ENCODE results near the gene KDM1A.

KDM1A gene

GRCh38 chr1:23091545-23091944 lies 72.3 kb downstream of the KDM1A start:
- TF ChIP-seq, protein P1, sequence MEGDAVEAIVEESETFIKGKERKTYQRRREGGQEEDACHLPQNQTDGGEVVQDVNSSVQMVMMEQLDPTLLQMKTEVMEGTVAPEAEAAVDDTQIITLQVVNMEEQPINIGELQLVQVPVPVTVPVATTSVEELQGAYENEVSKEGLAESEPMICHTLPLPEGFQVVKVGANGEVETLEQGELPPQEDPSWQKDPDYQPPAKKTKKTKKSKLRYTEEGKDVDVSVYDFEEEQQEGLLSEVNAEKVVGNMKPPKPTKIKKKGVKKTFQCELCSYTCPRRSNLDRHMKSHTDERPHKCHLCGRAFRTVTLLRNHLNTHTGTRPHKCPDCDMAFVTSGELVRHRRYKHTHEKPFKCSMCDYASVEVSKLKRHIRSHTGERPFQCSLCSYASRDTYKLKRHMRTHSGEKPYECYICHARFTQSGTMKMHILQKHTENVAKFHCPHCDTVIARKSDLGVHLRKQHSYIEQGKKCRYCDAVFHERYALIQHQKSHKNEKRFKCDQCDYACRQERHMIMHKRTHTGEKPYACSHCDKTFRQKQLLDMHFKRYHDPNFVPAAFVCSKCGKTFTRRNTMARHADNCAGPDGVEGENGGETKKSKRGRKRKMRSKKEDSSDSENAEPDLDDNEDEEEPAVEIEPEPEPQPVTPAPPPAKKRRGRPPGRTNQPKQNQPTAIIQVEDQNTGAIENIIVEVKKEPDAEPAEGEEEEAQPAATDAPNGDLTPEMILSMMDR (IDR thresholded peaks at IDR 0.05; ENCODE audit: low read length): no peak
- TF ChIP-seq EZH2 (optimal IDR thresholded peaks at IDR 0.05; ENCODE audit: low read depth, low read length): no peak
- TF ChIP-seq EZH2phosphoT487 (IDR thresholded peaks at IDR 0.05; ENCODE audit: low read length): no peak
- Histone ChIP-seq H3F3A (ENCODE audit: insufficient read depth, low read length) (no peaks in the 10 kb centered on the region), H3K9ac (ENCODE audit: low read length) (no peak overlapping the region), H3K9me2 (replicated peaks; ENCODE audit: insufficient read depth, low read length) (no peaks in the 10 kb centered on the region), H4K20me1 (ENCODE audit: insufficient read depth, low read length) (no peaks in the 10 kb centered on the region), H2AFZ (ENCODE audit: low read length) (no peak overlapping the region), H3K9me3 (replicated peaks; ENCODE audit: insufficient read depth, low read length) (no peaks in the 10 kb centered on the region), H3K27me3 (replicated peaks; ENCODE audit: insufficient read depth, low read length) (no peaks in the 10 kb centered on the region), H3K27ac (ENCODE audit: low read length) (no peak overlapping the region), H3K36me3 (replicated peaks; ENCODE audit: insufficient read depth, low read length) (no peaks in the 10 kb centered on the region), H3K79me2 (ENCODE audit: low read length) (no peaks in the 10 kb centered on the region), H3K4me1 (ENCODE audit: low read length) (no peaks in the 10 kb centered on the region), H3K4me3 (ENCODE audit: low read length) (no peak overlapping the region), H3K4me2 (ENCODE audit: low read depth, low read length) (no peak overlapping the region)
- DNase-seq: no peak

- no peaks in the 10 kb centered on the region for H4K20me1 ChIP-seq (ENCODE audit: insufficient read depth, low read length)
- H3K79me2 ChIP-seq (ENCODE audit: low read length): no peaks in the 10 kb centered on the region
- H3K4me1 ChIP-seq (ENCODE audit: low read length): no peaks in the 10 kb centered on the region
- TF ChIP-seq EZH2phosphoT487 (IDR thresholded peaks at IDR 0.05; ENCODE audit: low read length): no peak
- no peak for TF ChIP-seq EZH2 (optimal IDR thresholded peaks at IDR 0.05; ENCODE audit: low read depth, low read length)
- TF ChIP-seq, protein P1 (IDR thresholded peaks at IDR 0.05; ENCODE audit: low read length): no peak
- no peak overlapping the region for H3K4me2 ChIP-seq (ENCODE audit: low read depth, low read length)
- no peaks in the 10 kb centered on the region for H3K36me3 ChIP-seq (replicated peaks; ENCODE audit: insufficient read depth, low read length)
- no peak overlapping the region for H2AFZ ChIP-seq (ENCODE audit: low read length)
- H3K9me2 ChIP-seq (replicated peaks; ENCODE audit: insufficient read depth, low read length): no peaks in the 10 kb centered on the region
- no peaks in the 10 kb centered on the region for H3K27me3 ChIP-seq (replicated peaks; ENCODE audit: insufficient read depth, low read length)
- no peaks in the 10 kb centered on the region for H3F3A ChIP-seq (ENCODE audit: insufficient read depth, low read length)
- DNase-seq: no peak
- H3K9ac ChIP-seq (ENCODE audit: low read length): no peak overlapping the region
- H3K9me3 ChIP-seq (replicated peaks; ENCODE audit: insufficient read depth, low read length): no peaks in the 10 kb centered on the region
- no peak overlapping the region for H3K27ac ChIP-seq (ENCODE audit: low read length)
- no peak overlapping the region for H3K4me3 ChIP-seq (ENCODE audit: low read length)
Measured at GRCh38 chr1:23092447-23092846, 73.2 kb downstream of the KDM1A start.

DNA sequence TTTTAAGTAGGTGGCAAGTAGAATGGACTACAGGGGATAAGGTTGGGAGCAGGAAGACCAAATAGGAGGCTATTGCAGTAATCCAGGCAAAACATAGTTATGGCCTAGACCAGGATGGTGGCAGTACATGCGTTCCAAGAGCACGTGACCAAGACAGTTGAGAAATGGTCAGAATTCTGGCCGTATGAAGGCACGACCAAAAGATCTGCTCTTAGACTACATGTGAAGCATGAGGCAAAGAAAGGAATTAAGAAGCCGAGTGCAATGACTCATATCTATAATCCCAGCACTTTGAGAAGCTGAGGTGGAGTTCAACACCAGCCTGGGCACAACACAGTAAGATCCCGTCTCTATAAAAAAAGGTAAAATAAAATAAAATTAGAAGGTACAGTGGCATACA lies 78.0 kb downstream of the KDM1A start:
- DNase-seq: no peak
- TF ChIP-seq, protein P1 (IDR thresholded peaks at IDR 0.05; ENCODE audit: low read length): no peak
- TF ChIP-seq EZH2phosphoT487 (IDR thresholded peaks at IDR 0.05; ENCODE audit: low read length) (no peak), EZH2 (optimal IDR thresholded peaks at IDR 0.05; ENCODE audit: low read depth, low read length) (no peak)
- Histone ChIP-seq H2AFZ (ENCODE audit: low read length) (no peak overlapping the region), H3K27me3 (replicated peaks; ENCODE audit: insufficient read depth, low read length) (no peaks in the 10 kb centered on the region), H3K36me3 (replicated peaks; ENCODE audit: insufficient read depth, low read length) (no peaks in the 10 kb centered on the region), H3K4me2 (ENCODE audit: low read depth, low read length) (no peak overlapping the region), H3K4me1 (ENCODE audit: low read length) (no peaks in the 10 kb centered on the region), H3K4me3 (ENCODE audit: low read length) (no peak overlapping the region), H3F3A (ENCODE audit: insufficient read depth, low read length) (no peaks in the 10 kb centered on the region), H3K9me2 (replicated peaks; ENCODE audit: insufficient read depth, low read length) (no peaks in the 10 kb centered on the region), H3K9me3 (replicated peaks; ENCODE audit: insufficient read depth, low read length) (no peaks in the 10 kb centered on the region), H3K79me2 (ENCODE audit: low read length) (no peaks in the 10 kb centered on the region), H3K9ac (ENCODE audit: low read length) (no peak overlapping the region), H3K27ac (ENCODE audit: low read length) (no peak overlapping the region), H4K20me1 (ENCODE audit: insufficient read depth, low read length) (no peaks in the 10 kb centered on the region)

All from MM.1S (cell line).